ENCODE results near the gene GLDC. TPM values are rescaled to one million over a fixed set of nuclear protein-coding genes. Genes with fewer than 3 reads are reported as not detected.
A peak's percentile ranks its signal among the peaks of the same experiment; 100 is the strongest.

Gene GLDC
- total and polyA plus RNA-seq, 5 donors from 2014 or later = 0.25 to 0.38 (median 0.33) TPM; not detected in 2

GRCh38 chr9:6641561-6641960 is 4.0 kb downstream of the GLDC start:
- Mint-ChIP-seq H3K27ac (no peak overlapping the region), H3K4me3 (no peak overlapping the region), H3K9me3 (peaks cover 0 to 6% (median 0%) of the 10 kb centered on the region in 7 donors), H3K36me3 (no peaks in the 10 kb centered on the region), H3K4me1 (peaks cover 12 to 22% (median 13%) of the 10 kb centered on the region in 4 donors), H3K27me3 (peaks cover 68% of the 10 kb centered on the region)
- ATAC-seq (ENCODE audit: low read depth in 2 of 2) (no peak), DNase-seq (no peak)
- peaks cover 22% of the 10 kb centered on the region for H3K4me1 ChIP-seq (ENCODE audit: control insufficient read depth, insufficient read depth, low read length, poor library complexity, severe bottlenecking)
- no peaks in the 10 kb centered on the region for H3K36me3 ChIP-seq (ENCODE audit: control insufficient read depth, insufficient read depth, low read length)
- no peak overlapping the region for H3K4me3 ChIP-seq (ENCODE audit: low read depth, low read length)
- H3K9me3 ChIP-seq (ENCODE audit: control insufficient read depth in 2 of 2, low read length in 2 of 2) = no peaks in the 10 kb centered on the region
- no peak overlapping the region for H3K27ac ChIP-seq (ENCODE audit: insufficient read depth, low read length, poor library complexity, severe bottlenecking)
- H3K27me3 ChIP-seq (ENCODE audit: control insufficient read depth, insufficient read depth, low read length) = peaks cover 35% of the 10 kb centered on the region

DNA sequence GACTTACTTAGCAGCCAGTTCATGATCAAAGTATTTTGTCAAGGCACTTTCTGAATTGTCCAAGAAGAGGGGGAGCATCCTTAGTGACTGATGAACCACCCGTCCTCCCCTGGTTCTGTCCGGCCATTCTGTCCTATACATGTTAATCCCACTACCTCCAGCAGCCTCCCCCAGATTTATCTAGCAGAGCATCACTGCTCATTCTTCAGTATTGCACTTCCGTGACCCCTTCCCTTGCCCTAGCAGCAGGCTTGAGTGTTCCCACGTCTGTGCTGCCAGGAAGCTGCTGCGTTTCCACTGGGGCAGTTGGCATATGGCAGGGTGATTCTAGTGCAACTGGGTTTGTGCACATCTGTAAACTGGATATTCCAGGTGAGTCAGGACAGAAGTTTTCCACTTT is 4.5 kb downstream of the GLDC start:
- Histone ChIP-seq H3K4me1 (ENCODE audit: control insufficient read depth, insufficient read depth, low read length, poor library complexity, severe bottlenecking) (peaks cover 20% of the 10 kb centered on the region), H3K27me3 (ENCODE audit: control insufficient read depth, insufficient read depth, low read length) (peaks cover 35% of the 10 kb centered on the region), H3K36me3 (ENCODE audit: control insufficient read depth, insufficient read depth, low read length) (no peaks in the 10 kb centered on the region), H3K4me3 (ENCODE audit: low read depth, low read length) (no peak overlapping the region), H3K9me3 (ENCODE audit: control insufficient read depth in 2 of 2, low read length in 2 of 2) (no peaks in the 10 kb centered on the region), H3K27ac (ENCODE audit: insufficient read depth, low read length, poor library complexity, severe bottlenecking) (no peak overlapping the region)
- Mint-ChIP-seq H3K9me3 (peaks cover 0 to 6% (median 0%) of the 10 kb centered on the region in 7 donors), H3K4me3 (no peak overlapping the region), H3K27ac (no peak overlapping the region), H3K27me3 (peaks cover 68% of the 10 kb centered on the region), H3K4me1 (peaks cover 9 to 17% (median 11%) of the 10 kb centered on the region in 4 donors), H3K36me3 (no peaks in the 10 kb centered on the region)
- DNase-seq = no peak
- ATAC-seq (ENCODE audit: low read depth in 2 of 2) = no peak

- Histone ChIP-seq H3K27me3 (ENCODE audit: control insufficient read depth, insufficient read depth, low read length) (peaks cover 35% of the 10 kb centered on the region), H3K4me1 (ENCODE audit: control insufficient read depth, insufficient read depth, low read length, poor library complexity, severe bottlenecking) (peaks cover 14% of the 10 kb centered on the region), H3K36me3 (ENCODE audit: control insufficient read depth, insufficient read depth, low read length) (no peaks in the 10 kb centered on the region), H3K9me3 (ENCODE audit: control insufficient read depth in 2 of 2, low read length in 2 of 2) (no peaks in the 10 kb centered on the region), H3K27ac (ENCODE audit: insufficient read depth, low read length, poor library complexity, severe bottlenecking) (no peak overlapping the region), H3K4me3 (ENCODE audit: low read depth, low read length) (no peak overlapping the region)
- DNase-seq (no peak), ATAC-seq (ENCODE audit: low read depth in 2 of 2) (no peak)
- Mint-ChIP-seq H3K27ac (no peak overlapping the region), H3K36me3 (no peaks in the 10 kb centered on the region), H3K27me3 (peaks cover 62% of the 10 kb centered on the region), H3K9me3 (peaks cover 0 to 6% (median 0%) of the 10 kb centered on the region in 7 donors), H3K4me1 (peaks cover 8 to 12% (median 10%) of the 10 kb centered on the region in 4 donors), H3K4me3 (no peak overlapping the region)
Observed at GRCh38 chr9:6640268-6641051, 5.1 kb downstream of the GLDC start.

GRCh38 chr9:6639622-6640021 is 5.9 kb downstream of the GLDC start:
- no peak overlapping the region for H3K27ac ChIP-seq (ENCODE audit: insufficient read depth, low read length, poor library complexity, severe bottlenecking)
- H3K4me3 ChIP-seq (ENCODE audit: low read depth, low read length) = no peak overlapping the region
- no peaks in the 10 kb centered on the region for H3K36me3 ChIP-seq (ENCODE audit: control insufficient read depth, insufficient read depth, low read length)
- H3K36me3 Mint-ChIP-seq = no peaks in the 10 kb centered on the region
- H3K27ac Mint-ChIP-seq = no peak overlapping the region
- H3K9me3 Mint-ChIP-seq = peaks cover 0 to 5% (median 0%) of the 10 kb centered on the region in 7 donors
- no peak overlapping the region for H3K4me3 Mint-ChIP-seq
- peaks cover 5 to 11% (median 6%) of the 10 kb centered on the region in 4 donors for H3K4me1 Mint-ChIP-seq
- no peaks in the 10 kb centered on the region for H3K9me3 ChIP-seq (ENCODE audit: control insufficient read depth in 2 of 2, low read length in 2 of 2)
- H3K4me1 ChIP-seq (ENCODE audit: control insufficient read depth, insufficient read depth, low read length, poor library complexity, severe bottlenecking) = peaks cover 5% of the 10 kb centered on the region
- DNase-seq (no peak), ATAC-seq (ENCODE audit: low read depth in 2 of 2) (no peak)
- peaks cover 58% of the 10 kb centered on the region for H3K27me3 Mint-ChIP-seq
- H3K27me3 ChIP-seq (ENCODE audit: control insufficient read depth, insufficient read depth, low read length) = peaks cover 32% of the 10 kb centered on the region

DNA sequence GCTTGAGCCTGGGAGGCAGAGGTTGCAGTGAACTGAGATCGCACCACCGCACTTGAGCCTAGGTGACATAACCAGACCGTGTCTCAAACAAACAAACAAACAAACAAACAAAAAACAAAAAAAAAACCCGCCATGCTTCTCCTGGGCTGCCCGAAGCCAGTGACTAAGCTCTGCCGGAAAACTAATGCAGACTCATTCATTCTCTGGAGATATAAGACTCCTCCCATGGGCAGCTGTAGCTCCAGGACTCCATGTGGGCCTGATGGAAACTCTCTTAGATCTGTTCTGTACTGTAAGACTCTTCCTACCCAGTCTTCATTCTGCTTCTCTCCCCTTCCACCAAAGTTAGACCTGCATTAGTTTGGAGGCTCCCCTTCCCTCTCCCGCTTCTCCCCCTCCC is 11.1 kb downstream of the GLDC start:
- H3K9me3 Mint-ChIP-seq = no peaks in the 10 kb centered on the region
- H3K4me1 Mint-ChIP-seq = peaks cover 0 to 7% (median 0%) of the 10 kb centered on the region in 4 donors
- Histone ChIP-seq H3K4me1 (ENCODE audit: control insufficient read depth, insufficient read depth, low read length, poor library complexity, severe bottlenecking) (no peaks in the 10 kb centered on the region), H3K4me3 (ENCODE audit: low read depth, low read length) (no peak overlapping the region), H3K27ac (ENCODE audit: insufficient read depth, low read length, poor library complexity, severe bottlenecking) (no peak overlapping the region), H3K36me3 (ENCODE audit: control insufficient read depth, insufficient read depth, low read length) (no peaks in the 10 kb centered on the region), H3K27me3 (ENCODE audit: control insufficient read depth, insufficient read depth, low read length) (no peaks in the 10 kb centered on the region), H3K9me3 (ENCODE audit: control insufficient read depth in 2 of 2, low read length in 2 of 2) (no peaks in the 10 kb centered on the region)
- no peaks in the 10 kb centered on the region for H3K36me3 Mint-ChIP-seq
- no peak for ATAC-seq (ENCODE audit: low read depth in 2 of 2)
- no peak overlapping the region for H3K4me3 Mint-ChIP-seq
- peaks cover 11% of the 10 kb centered on the region for H3K27me3 Mint-ChIP-seq
- no peak for DNase-seq
- no peak overlapping the region for H3K27ac Mint-ChIP-seq

DNA sequence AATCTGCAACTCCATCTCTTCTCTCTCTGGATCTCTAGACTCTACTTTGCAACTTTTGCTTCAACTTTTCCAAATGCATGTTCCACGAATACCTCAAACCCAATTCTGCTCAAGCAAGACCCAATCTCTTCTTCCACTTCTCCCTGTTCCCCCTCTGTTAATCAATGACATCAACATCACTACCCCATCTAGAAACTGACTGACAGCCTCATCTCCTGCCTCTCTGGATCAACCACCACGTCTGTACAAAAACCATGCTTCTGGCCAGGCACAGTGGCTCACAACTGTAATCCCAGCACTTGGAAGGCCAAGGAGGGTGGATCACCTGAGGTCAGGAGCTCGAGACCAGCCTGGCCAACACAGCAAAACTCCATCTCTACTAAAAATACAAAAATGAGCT is 12.2 kb downstream of the GLDC start:
- Histone ChIP-seq H3K27ac (ENCODE audit: insufficient read depth, low read length, poor library complexity, severe bottlenecking) (no peak overlapping the region), H3K4me3 (ENCODE audit: low read depth, low read length) (no peak overlapping the region), H3K4me1 (ENCODE audit: control insufficient read depth, insufficient read depth, low read length, poor library complexity, severe bottlenecking) (no peaks in the 10 kb centered on the region), H3K9me3 (ENCODE audit: control insufficient read depth in 2 of 2, low read length in 2 of 2) (no peaks in the 10 kb centered on the region), H3K27me3 (ENCODE audit: control insufficient read depth, insufficient read depth, low read length) (no peaks in the 10 kb centered on the region), H3K36me3 (ENCODE audit: control insufficient read depth, insufficient read depth, low read length) (no peaks in the 10 kb centered on the region)
- ATAC-seq (ENCODE audit: low read depth in 2 of 2) = no peak
- no peak overlapping the region for H3K27ac Mint-ChIP-seq
- no peak for DNase-seq
- no peak overlapping the region for H3K4me3 Mint-ChIP-seq
- peaks cover 0 to 7% (median 0%) of the 10 kb centered on the region in 4 donors for H3K4me1 Mint-ChIP-seq
- no peaks in the 10 kb centered on the region for H3K36me3 Mint-ChIP-seq
- peaks cover 7% of the 10 kb centered on the region for H3K27me3 Mint-ChIP-seq
- no peaks in the 10 kb centered on the region for H3K9me3 Mint-ChIP-seq

DNA sequence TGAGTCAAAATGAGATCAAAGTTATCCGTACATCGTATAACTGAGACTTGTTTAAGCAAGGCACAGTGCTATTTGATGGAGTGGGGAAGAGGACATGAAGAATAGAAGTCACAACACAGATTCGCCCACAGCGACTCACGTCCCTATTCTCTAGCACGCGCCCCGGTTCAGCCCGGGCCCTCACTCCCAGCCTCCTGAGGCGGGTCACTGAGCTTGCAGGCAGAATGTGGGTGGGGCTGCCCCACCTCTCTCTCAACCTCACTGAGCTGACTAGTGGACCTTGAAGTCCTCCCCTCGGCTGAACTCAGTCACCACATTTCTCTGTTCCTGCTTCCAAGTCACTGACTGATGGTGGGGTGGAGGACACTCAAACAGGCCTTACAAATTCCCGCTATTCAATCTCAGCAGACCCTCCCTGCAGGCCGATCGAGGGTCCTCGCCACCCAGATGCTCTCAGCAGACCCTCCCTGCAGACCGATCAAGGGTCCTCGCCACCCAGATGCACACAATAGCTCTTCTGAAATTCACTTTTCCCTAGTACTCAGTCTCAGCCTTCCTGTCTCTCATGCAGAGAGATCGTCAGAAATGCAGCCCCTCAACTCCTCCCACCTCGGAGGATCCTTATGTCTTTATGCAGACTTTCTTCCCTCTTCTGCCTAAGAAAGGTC is 12.9 kb downstream of the GLDC start:
- Histone ChIP-seq H3K4me1 (ENCODE audit: control insufficient read depth, insufficient read depth, low read length, poor library complexity, severe bottlenecking) (no peaks in the 10 kb centered on the region), H3K36me3 (ENCODE audit: control insufficient read depth, insufficient read depth, low read length) (no peaks in the 10 kb centered on the region), H3K27me3 (ENCODE audit: control insufficient read depth, insufficient read depth, low read length) (peaks cover 3% of the 10 kb centered on the region), H3K27ac (ENCODE audit: insufficient read depth, low read length, poor library complexity, severe bottlenecking) (no peak overlapping the region), H3K9me3 (ENCODE audit: control insufficient read depth in 2 of 2, low read length in 2 of 2) (no peaks in the 10 kb centered on the region), H3K4me3 (ENCODE audit: low read depth, low read length) (no peak overlapping the region)
- Mint-ChIP-seq H3K27me3 (peaks cover 5% of the 10 kb centered on the region), H3K27ac (no peak overlapping the region), H3K9me3 (no peaks in the 10 kb centered on the region), H3K4me3 (no peak overlapping the region), H3K36me3 (no peaks in the 10 kb centered on the region), H3K4me1 (peaks cover 0 to 7% (median 0%) of the 10 kb centered on the region in 4 donors)
- DNase-seq = no peak
- ATAC-seq (ENCODE audit: low read depth in 2 of 2) = peak in 1 of 2 donors; percentile 48
